DMS 273 (cell line): ENCODE data around the gene NDUFB7.
"Not testable (repeated sequence)": the region's sequence is repeated elsewhere in the genome, so short reads cannot be mapped to it uniquely, and the experiment has no call there.

Experiments
- DNase-seq: peaks from one replicate; lab custom pipeline; 2025; ENCODE audit not compliant: unreplicated experiment; lab: John Stamatoyannopoulos, UW

The NDUFB7 gene

DNA sequence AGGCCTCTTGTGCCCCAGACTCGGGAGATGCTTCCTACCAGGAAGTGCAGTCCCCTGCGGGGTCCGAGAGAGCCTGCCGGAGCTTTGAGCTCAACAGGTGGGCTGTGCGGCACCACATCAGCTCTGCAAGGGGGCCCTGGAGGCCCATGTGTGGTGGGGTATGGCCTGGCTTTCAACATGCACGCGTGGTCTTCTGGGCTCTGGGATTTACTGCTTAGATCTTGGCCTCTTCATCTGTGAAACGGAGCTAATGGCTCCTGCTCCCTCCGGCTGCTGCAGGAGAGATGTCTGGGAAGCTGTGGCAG is 18.0 kb downstream of the NDUFB7 start:
- DNase-seq, result no peak

DNA sequence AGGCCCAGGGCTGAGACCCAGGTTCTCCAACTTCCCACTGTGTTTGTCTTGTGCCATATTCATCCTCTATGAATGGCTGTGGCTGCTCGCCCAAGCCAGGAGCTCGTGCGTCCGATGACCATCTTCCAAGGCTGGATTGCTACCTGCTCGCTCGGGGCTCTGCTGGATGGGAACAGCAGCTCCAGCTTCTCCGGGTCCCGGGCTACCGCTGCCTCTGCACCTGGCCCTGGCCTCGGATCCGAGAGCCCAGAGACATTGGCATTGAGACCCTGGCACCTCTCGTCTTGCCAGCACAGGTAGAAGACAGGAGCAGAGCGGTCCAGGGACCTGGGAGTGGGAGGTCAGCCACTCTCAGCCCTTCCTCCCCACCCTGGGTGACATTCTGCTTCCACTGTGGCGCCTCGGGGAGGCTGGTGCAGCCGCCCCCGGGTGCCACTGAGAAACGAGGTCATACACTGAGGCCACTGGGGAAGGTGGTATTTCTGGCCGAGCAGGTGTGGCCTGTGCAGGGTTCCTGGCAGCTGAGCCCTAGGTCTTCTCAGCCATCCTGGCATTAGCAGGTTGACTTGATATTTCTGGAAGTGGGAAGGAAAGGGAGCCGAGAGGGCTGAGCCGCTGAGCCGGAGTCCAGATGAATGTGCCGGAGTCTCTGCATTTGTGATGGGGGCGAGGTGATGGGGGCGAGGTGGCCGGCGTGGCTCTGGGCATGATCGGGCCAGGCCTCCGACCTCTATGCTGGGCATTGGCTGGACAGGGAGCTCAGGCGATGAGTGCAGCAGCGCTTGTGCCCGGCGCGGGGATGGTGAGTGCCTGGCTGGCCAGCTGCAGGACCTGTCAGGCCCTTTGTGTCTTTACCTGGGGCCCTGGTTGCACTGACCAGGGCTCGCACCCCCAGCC is 18.6 kb downstream of the NDUFB7 start:
- DNase-seq, result no peak

DNA sequence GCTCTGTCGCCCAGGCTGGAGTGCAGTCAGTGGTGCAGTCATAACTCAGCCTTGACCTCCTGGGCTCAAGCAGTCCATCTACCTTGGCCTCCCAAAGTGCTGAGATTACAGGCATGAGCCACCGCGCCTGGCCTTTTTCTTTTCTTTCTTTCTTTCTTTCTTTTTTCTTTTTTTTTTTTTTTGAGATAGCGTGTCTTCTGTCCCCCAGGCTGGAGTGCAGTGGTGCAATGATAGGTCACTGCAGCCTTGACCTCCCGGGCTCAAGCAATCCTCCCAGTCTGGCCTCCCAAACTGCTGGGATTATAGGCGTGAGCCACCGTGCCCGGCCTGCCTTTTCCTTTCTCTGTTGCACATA is 19.9 kb downstream of the NDUFB7 start:
- not testable (repeated sequence) for DNase-seq

DNA sequence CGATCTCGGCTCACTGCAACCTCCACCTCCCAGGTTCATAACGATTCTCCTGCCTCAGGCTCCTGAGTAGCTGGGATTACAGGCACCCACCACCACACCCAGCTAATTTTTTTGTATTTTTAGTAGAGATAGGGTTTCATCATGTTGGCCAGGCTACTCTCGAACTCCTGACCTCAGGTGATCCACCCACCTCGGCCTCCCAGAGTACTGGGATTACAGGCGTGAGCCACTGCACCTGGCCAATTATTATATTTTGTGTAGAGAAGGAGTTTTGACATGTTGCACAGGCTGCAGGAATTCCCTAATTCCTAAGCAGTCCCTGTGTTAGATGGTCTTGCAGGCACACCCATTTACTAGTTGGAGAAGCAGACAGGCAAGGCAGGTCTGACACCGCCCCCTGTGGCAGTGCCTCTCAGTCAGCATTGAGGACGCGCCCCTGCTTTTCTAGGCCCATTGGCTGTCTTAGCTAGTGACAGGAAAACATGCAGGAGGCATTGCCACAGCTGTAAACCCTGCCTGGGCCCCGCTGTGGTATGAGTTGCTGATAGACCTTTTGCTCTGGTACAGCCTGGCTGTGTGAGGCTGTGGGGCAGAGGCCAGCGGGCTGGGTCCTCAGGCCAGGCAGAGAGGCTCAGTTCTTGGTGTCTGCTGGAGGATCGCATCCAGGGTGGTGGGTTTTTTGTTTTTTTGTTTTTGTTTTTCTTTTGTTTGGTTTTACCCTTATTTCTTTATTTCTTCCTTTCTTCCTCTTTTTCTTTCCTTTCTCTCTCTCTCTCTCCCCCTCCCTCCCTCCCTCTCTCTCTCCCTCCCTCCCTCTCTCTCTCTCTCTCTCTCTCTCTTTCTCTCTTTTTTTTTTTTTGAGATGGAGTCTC is 20.5 kb downstream of the NDUFB7 start:
- peak; percentile 54 for DNase-seq

DNA sequence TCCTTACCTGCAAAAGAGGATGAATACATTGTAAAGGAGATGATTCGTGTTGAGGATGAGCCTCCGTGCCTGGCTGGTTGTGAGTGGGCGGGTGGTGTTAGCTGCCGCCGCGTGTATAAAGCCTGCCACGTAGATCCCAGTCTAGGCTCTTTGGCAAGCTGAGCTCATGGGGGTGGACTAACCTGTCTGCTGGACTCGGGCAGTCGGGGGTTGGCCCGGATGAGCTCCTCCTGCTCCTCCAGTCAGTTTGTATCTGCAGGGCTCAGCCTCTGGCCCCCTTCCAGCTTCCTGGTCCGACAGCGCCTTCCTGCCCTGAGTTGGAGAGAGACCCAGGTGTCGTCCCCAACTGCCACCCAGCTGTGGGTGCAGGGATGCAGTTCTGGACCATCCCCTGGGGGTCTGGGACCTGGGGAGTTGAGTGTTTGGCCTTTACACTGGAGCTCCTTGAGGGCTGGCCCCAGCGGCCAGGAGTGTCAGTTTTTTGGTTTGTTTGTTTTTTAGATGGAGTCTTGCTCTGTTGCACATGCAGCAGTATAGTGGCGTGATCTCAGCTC is 21.6 kb downstream of the NDUFB7 start:
- no peak for DNase-seq

DNA sequence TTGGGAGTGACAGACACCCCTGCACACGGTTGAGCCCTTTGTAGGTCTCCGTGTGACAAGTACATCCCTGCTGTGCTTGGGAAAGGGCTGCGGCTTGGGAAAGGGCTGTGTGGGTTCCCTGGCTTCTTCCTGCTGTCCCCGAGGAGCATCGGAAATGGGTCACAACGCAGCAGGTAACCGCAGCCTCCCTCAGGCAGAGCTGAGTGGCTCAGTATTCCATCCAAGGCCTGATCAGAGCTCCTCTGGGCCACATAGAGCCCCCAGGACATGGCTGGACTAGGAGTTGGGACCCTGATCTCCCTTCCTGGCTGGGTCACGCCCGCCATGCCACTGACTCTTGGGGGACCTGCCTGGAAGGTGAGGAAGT is 26.2 kb downstream of the NDUFB7 start:
- no peak for DNase-seq

DNA sequence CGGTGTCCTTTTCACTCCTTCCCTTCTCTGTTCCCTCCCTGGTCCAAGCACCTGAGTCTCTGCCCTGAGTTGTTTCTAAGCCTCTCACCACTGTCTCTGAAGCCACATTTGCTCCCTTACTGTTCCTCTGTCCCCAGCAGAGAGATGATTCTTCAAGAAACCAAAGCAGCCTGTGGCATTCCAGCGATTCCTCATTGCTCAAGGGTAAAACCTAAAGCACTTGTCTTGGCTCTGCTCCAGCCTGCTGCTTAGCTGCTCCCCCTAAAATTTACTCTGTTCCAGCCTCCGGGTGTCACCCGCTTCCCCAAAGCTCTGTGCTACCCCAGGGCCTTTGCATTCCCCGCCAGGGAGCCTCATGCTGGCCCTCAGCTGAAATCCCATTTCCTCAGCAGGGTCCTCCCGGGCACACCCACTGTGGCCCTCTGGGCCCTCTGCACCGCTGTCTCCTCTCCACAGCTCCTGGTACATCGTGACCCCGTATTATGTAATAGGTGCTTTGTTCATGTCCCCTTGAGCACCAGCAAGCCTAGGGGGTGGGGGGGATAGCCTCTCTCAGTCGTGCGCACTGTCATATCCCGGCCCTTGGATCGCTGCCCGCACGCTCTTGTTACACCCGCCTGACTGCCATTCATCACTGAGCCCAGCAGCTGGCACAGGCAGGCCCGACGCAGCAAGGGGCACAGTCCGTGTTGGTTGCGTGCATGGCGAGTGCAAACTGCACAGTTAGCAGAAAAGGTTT is 26.7 kb downstream of the NDUFB7 start:
- peak; percentile 93 for DNase-seq

DNA sequence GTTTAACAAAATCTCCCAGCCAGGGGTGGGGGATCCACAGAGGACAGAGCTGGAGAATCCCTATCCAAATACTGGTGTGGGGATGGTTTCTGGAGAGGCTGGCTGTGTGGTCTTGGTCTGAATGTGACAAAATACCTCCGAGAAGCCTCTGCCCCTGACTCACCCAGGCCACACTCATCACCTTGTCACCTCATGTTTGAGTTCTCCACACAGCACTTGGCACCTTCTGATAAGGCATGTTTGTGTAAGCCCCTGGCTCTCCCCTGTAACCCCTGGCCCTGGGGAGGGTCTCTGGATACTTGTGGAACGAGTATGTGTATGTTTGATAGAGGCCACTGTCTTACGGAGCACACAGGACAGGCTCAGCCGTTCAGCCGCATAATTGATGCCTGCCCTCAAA is 27.8 kb downstream of the NDUFB7 start:
- no peak for DNase-seq

DNA sequence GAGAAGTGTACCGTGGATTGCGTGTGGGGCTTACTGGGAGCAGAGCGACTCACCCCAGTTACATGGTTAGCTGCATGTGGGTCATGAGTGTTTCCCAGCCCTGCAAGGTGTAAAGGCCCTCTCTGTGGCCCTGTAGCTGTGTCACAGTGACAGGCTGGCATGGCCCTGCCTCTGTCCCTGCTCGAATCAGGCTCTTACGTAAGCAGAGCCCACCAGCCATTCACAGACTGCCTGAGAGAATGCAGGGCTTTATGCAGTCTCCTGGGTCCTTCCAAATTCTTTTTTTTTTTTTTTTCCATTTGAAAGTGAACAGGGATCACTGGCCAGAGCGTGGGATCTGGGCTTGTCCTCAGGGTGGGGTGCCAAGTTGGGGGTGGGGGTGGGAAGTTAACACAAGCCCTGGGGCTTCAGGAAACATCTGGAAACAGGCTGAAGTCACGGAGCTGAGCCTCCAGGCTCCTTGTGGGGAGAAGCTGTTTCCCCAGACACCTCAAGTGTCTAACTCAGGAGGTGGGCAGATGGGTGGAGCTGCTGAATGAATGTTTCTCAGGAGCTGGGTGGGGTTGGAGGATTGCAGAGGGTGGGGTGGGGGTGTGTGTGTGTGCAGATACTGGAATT is 29.0 kb downstream of the NDUFB7 start:
- DNase-seq, result no peak

DNA sequence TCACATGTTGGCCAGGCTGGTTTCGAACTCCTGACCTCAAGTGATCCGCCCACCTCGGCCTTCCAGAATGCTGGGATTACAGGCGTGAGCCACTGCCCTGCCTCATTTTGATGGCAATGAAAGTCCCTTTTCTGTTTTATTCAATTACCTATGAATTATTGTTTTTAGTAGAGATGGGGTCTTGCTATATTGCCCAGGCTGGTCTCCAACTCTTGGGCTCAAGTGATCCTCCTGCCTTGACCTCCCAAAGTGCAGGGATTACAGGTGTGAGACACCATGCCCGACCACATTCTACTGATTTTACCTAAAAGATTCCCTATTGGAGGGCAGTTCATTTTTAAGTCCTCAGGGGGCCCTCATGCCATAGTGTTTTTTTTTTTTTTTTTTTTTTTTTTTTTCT is 29.9 kb downstream of the NDUFB7 start:
- not testable (repeated sequence) for DNase-seq

DNA sequence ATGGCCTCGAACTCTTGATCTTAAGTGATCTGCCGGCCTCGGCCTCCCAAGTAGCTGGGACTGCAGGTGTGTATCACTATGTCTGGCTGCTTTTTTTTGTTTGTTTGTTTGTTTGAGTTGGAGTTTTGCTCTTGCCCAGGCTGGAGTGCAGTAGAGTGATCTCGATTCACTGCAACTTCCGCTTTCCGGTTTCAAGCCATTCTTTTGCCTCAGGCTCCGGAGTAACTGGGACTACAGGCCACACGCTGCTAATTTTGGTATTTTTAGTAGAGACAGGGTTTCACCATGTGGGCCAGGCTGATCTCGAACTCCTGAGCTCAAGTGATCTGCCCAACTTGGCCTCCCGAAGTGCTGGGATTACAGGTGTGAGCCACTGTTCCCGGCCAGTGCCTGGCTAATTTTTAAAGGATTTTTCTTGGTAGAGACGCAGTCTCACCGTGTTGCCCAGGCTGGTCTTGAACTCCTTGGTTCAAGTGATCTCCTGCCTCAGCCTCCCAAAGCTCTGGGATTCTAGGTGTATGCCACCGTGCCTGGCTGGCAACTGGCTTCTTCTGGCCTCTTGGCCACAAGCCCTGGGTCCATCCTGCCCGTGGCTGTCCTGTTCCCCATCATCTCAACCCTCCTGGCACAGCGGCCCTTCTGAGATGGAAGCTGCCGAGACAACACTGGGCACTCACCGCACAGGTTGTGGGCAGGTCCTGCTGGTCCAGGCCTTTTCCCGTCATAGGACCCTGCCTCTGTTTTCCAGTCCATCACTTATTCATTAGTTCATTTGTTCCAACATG is 30.9 kb downstream of the NDUFB7 start:
- DNase-seq, result no peak

DNA sequence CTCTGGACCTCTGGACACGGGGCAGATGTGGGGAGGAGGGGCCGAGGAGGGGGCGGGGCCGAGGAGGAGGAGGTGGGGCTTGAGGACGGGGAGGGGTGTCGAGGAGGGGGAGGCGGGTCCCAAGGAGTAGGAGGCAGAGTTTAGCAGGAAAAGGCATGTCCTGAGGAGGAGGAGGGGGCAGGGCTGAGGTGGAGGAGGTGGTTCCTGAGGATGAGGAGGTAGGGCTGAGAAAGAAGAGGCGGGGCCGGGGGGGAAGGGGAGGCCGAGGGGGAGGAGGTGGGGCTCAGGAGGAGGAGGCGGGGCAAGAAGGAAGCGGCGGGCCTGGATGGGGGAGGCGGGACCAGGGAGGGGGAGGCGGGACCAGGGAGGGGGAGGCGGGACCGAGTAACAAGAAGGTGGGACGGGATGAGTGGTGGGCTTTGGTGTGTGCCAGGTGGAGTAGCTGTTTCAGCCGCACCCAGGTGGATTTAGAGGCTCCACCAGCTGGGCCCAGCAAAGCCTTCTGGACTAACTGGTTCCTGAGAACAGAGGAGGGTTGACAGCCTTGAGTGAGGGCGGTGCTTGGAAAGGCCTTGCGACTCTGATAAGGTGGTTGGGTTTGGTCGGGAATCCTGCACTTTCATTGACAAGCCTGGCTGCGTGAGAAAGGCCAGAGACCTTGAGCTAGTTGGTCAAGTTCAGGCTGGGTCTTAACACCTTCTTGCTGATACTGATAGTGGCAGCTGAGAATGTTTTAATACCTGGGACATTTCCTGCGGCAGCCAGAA is 34.8 kb downstream of the NDUFB7 start:
- DNase-seq, result peak; percentile 44

DNA sequence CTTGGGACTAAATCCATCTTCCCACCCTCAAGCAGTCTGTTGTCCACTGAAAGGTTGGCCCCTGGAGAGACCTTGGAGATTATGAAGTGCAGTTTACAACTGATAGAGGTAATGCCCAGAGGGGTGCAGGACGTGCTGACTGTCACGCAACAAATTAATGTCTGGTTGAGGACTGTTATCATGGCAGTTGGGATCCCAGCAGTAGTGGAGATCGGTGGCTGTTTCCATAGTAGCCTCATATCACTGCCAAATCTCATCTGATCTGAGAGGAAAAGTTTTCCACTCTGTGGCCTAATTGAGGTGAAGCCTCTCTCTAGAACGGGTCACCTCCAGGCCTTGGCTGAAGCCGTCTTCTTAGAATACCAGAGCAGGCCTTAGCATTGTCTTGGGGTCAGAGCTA is 38.4 kb downstream of the NDUFB7 start:
- DNase-seq, result no peak

DNA sequence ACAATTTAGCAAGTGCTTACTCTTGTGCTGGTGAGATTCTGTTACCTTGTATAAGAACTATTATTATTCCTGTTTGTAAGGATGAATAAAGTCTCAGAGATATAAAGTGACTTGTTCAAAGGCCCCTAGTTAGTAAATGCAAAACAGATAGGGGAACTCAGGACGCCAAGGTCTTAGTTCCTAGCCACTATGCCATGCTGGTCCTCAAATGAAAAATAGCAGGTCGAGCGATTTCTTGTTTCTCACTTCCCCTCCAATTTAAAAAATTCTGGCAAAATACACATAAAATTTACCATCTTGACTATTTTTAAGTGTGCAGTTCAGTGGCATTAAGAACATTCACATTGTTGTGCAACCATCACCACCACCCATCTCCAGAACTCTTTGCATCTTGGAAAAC is 41.4 kb downstream of the NDUFB7 start:
- no peak for DNase-seq

DNA sequence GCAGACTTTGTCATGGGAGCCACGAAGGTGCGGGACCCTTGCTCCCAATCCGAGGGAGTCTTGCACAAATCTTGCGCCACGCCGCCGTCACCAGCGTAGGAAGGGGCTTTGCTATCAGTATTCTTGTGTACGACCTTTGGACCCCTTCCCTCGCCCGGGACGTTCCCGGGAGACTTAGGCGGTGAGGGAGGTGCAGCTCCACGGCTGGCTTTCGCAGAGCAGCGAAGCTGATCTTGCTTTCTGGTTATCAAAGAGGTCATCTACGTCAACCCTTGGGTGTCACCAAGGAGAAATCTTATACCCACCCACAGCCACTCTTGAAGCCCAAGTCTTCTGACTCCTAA is 41.9 kb downstream of the NDUFB7 start:
- peak; percentile 74 for DNase-seq

DNA sequence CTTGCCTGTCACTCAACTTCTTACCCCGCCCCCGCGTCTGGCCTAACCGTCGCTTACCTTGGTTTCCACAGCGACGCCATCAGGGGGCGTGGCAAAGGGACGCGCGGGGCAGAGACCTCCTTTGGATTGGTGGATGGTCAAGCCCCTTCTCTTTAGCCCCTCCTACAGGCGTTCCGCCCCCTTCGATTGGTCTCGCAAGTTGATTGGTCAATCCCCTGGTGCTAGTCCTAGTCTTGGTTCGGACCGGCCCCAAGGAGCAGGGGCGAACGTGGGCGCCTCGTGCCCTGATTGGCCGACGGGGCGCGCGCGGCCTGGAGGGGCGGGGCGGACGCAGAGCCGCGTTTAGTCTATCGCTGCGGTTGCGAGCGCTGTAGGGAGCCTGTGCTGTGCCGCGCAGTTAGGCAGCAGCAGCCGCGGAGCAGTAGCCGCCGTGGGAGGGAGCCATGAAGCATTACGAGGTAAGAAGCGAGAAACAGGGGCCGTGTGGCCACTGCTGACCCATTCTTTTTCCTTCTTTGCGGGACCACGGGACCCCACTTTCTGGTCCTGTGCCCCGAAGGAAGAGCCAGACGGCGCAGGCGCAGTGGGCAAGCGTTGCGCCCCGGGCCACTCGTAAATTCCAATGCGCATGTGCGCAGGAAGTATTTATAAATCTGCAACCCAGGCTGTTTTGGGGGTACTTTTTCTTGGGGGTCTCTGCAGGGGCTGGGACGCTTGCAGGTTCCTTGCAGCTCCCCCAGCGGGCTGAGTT is 42.4 kb downstream of the NDUFB7 start, which contains the start of gene TECR:
Gene TECR (plus strand): TSS at position 341 of the 751 bp plus-strand sequence. CDS start 103 bp downstream, at position 444.
- DNase-seq, result peak; percentile 100

DNA sequence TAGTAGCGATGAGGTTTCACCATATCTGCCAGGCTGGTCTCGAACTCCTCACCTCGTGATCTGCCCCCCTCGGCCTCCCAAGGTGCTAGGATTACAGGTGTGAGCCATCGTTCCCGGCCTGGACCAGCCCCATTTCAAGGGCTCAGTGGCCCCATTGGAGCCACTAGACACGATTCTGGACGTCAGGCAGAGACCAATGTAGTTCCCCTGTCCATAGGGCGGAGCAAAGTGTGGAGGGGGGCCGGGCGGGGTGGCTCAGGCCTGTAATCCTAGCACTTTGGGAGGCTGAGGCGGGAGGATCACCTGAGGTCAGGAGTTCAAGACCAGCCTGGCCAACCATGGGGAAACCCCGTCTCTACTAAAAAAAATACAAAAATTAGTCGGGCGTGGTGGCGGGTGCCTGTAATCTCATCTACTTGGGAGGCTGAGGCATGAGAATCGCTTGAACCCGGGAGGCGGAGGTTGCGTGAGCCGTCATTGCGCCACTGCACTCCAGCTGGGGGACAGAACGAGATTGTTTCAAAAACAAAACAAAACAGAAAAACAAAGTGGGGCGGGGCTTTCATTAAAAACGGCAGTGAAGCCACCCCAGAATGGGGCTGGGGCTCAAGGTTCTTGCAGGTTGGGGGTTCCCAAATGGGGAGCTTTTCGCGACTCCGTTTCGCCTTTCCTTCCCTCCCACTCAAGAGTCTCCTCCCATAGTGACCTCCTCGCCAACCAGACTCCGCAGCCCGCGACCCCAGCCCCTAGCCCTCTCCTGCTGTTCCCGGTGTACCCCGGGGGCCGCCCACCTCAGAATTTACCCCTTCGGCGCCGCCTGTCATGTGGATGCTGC is 43.2 kb downstream of the NDUFB7 start:
- no peak for DNase-seq

DNA sequence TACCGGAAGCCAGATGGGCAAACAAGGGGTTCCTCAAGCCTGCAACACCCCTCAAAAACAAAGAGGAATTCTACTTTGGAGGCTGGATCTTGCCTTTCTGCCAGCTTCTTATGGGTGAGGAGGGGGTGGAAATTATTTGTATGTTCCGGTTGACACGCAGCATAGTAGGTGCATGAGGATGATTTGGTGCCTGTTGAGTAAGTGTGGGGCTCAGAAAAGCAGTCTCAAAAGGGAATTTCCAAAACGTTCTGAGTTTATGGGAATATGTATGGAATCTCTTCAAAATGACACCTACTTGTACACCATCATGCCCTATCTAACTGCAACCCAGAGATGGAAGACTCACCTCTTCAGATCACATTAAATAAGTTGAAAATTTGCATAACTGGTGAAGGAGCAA is 45.4 kb downstream of the NDUFB7 start:
- no peak for DNase-seq
